Loucy (cell line): ENCODE data around the gene CCNA2.

Experiments used
- CTCF ChIP-seq: fragments of 200-600 bp; sonication (generic); conservative IDR thresholded peaks from 2 replicates; pipeline ENCODE4 v1.5.1; 2014; ENCODE audit warnings: mild to moderate bottlenecking, antibody characterized with exemption, low read length
- EZH2phosphoT487 ChIP-seq: fragments of 200-600 bp; IDR thresholded peaks from 2 replicates; pipeline ENCODE4 v1.6.1; 2018; ENCODE audit warnings: antibody characterized with exemption, mild to moderate bottlenecking, moderate library complexity, borderline replicate concordance

- TF ChIP-seq CTCF = no peak
- no peak for TF ChIP-seq EZH2phosphoT487
Measured at GRCh38 chr4:121794505-121795188, 29.0 kb downstream of the CCNA2 start.
